ENCODE results near the gene ANGPTL4.

DNA sequence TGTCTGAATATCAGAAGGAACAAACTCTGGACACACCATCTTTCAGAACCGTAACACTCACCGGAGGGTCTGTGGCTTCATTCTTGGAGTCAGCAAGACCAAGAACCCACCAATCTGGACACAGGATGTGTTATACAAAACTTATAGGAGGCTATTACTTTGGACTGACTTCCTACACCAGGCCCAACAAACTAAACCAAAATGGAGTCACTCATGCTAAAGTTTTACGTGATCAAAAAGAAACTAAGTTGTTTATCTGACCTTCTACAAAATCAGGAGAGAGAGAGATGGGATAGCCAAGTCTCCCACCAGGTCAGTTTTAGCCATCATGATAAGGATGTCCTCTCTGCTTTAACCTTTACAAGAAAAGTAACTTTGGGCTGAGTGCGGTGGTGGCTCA, 23.0 kb downstream of the ANGPTL4 start:
- TF ChIP-seq CTCF (conservative IDR thresholded peaks at IDR 0.05; ENCODE audit: low read length): no peak
- no peak for TF ChIP-seq EZH2phosphoT487 (IDR thresholded peaks at IDR 0.05; ENCODE audit: borderline replicate concordance)
